Pons (tissue), 1 donor: ENCODE results near the gene TBC1D3B.
"Not testable (repeated sequence)": the region's sequence is repeated elsewhere in the genome, so short reads cannot be mapped to it uniquely, and the experiment has no call there.

Source experiments
- DNase-seq: peaks from one replicate; pipeline ENCODE4 v3.0.0-alpha.2; 2016; ENCODE audit warnings: low spot score

TBC1D3B gene

GRCh38 chr17:36128411-36128978, 47.9 kb downstream of the TBC1D3B start:
- DNase-seq, result no peak

DNA sequence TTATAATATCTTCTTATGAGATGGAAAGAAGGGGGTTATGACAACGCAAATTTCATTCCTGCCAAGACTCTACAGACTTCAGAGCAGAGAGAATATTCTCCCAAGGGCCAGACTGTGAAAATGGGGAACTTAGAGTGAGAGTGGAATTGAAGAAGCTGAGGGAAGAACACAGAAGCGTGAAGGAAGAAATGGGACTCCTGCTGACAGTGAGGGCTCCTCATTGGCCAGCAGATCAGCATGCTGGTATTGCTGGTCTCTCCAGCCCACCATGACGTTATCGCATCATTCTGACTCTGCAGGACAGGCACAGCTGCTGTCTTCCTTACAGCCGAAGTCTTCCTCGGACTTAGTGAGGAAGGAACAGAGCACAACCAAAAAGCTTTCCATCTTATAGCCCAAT, 48.5 kb downstream of the TBC1D3B start:
- DNase-seq, result peak; percentile 31

DNA sequence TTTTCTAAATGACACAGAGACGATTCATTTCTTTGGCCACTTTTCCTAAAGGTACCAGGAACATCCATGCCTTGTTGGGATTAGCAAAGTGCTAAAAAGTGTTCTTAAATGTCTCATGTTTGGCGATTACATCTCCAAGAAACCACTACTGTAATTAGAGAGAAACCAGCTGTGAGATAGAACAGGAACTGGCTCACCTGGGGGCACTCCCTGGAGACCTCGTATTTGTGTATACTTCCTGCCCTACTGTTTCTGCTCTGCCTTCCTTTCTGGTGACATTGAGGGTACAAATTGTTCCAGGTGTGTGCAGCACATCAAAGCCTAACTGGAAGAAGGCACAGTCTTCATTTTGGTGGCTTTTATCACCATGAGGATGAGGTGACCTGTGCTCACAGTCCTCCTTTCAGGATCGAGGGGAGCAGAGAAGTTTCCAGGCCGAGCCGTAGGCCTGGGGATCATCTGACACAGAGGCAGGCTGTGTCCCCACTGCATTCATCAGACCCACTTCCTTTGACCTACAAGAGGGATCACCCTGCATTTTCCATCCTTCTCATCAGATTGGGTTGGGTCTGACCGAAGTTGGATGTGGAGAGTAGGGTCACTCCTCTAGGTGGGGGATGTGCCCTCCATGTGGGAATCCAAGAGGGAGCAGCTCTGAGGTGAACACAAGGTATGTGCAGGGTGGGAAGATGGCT, 49.1 kb downstream of the TBC1D3B start:
- no peak for DNase-seq

DNA sequence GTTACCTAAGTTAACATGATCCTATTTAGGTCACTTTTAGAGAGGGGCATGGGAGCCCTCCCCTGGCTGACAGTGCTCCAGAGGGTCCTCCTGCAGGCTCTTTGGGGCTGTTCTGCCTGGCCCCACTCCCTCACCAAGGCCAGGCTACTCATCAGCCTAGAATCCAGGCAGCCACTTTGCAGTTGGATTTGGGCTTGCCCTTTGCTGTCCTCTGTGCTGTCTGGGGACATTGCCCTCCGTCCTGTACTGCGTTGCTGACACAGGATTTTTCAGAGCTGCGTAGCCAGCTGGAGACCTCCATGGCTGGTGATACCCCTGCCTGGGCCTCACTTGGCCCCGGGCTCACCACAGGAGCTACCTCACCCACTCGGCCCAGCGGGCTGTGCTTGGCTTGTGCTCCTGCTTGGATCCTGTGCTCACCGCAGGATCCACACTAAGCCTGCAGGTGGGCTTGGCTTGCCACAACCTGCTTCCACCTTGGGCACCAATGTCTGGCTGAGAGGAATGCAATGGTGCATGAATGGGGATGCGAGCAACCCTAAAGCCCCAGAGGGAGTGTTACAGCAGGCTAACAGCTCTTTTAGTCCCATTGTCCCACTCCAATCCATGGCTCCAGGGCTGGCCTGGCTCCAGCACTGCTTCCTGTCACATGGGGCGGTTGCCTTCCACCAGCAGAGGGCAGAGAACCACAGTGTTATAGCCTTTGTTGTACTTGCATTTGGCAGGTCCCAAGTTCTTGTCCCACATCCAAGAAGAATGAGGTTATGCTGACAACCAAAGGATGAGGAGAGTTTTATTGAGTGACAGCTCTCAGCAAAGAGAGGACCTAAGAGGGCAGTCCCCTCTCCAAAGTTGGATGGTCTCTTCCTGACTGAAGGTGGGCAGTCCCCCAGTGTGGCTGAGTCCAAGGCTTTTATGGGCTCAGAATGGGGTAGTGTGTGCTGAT, 51.3 kb downstream of the TBC1D3B start:
- no peak for DNase-seq

DNA sequence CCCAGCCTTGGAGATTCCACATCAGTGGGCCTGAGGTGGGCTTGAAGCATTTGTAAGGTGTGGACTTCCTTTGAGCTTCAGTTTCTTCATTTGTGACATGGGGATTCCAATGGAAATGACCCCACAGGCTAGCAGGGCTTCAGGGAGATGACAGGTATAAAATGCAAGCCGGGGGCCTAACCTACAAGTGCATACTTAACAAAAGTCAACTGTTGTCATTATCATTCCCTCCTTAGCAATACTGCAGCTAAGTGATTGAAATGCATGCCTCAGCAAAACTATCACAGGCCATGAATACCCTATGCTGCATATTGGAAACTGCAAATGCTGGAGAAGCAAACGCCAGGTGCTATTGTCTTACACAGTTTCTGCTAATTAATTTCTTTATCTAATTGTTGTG, 53.0 kb downstream of the TBC1D3B start:
- DNase-seq, result no peak

- DNase-seq, result not testable (repeated sequence)
Measured at GRCh38 chr17:36121099-36121498, 55.3 kb downstream of the TBC1D3B start.

GRCh38 chr17:36120221-36120620, 56.2 kb downstream of the TBC1D3B start:
- no peak for DNase-seq

DNA sequence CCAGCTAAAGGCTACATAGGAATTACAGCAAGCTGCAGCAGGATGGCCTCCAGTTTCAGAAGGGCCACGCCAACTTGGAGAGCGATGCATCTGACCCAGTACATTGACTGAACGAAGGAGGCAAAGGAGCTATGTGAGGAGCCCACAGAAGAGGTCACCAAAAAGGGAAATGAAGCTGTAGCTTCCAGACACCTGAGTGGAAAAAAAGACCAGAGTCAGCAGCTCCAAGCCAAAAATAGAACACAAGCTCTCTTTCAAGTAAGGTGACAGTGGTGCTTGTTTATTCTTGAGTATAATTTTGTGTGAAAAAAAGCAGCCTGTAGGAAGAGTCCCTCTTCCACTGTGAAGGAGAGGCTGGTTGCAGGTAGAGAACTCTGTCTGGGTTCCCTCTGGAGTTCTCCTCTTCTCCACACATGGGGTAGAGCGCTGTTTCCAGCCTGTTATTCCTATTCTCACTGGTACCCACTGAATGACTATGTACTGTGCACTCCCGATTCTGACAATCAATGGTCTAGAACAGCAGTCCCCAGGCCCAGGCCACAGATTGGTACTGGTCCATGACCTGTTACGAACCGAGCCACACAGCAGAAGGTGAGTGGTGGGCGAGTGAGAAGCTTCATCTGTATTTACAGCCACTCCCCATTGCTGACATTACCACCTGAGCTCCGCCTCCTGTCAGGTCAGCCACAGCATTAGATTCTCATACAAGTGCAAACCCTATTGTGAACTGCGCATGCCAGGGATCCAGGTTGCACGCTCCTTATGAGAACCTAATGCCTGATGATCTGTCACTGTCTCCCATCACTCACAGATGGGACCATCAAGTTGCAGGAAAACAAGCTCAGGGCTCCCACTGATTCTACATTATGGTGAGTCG, 57.7 kb downstream of the TBC1D3B start:
- no peak for DNase-seq

DNA sequence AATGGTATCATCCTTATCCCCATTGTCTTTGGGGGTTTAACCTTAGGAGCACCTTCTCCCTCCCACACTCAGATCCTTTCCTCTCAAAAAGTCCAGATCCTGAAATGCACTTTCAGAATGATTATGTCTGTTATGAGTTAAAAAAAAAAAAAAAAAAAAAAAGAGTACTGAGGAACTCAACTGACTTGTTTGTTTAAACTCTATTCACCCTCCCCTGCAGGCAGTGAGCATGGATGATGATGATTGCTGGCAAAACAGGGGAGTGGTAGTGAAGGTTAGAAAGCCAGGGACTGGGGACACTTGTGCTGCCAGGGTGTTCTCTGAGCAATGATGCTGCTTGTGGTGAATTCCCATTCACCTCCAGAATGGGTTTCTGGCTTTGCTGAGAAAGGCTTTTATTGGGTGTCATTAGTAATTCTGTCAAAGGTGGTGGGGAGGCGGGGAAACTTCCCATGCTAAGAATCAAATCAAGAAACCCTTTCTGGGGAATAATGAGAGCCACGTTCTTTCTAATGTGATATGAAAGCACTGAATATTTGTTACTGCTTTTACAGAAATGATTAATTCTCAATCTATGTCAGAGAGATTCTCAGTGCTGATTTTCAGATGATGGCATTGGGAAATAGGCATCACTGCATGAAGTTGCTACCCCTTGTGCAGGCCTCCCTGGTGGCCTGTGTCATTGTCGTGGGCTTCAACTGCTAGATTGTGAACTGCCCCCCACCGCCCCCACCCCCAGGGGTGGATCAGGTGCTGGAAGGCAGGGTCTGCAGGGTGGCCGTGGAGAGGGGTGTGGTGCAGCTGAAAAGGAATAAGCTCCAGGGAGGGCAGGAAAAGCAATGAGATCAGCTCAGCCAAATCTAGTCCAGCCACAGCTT, 58.7 kb downstream of the TBC1D3B start:
- DNase-seq, result no peak
